Endothelial cell (in vitro differentiated cells): ENCODE results near the gene S100A14. TPM values are rescaled to one million over a fixed set of nuclear protein-coding genes. Genes with fewer than 3 reads are reported as not detected.
A peak's percentile ranks its signal among the peaks of the same experiment; 100 is the strongest.

ENCODE experiments used
- DNase-seq: peaks from one replicate; pipeline ENCODE4 v3.0.0; 2021; ENCODE audit warnings: low spot score
- H3K27ac Mint-ChIP-seq: one replicate; pipeline ENCODE4 v1.8.0; 2021; ENCODE audit warnings: mixed read lengths, inconsistent platforms; ENCODE audit not compliant: unreplicated experiment
- H3K27me3 Mint-ChIP-seq: one replicate; pipeline ENCODE4 v1.8.0; 2021; ENCODE audit warnings: mild to moderate bottlenecking, moderate library complexity, mixed read lengths, inconsistent platforms; ENCODE audit not compliant: unreplicated experiment
- H3K36me3 Mint-ChIP-seq: one replicate; pipeline ENCODE4 v1.8.0; 2021; ENCODE audit warnings: mild to moderate bottlenecking, low read depth, mixed read lengths, inconsistent platforms; ENCODE audit not compliant: unreplicated experiment
- H3K4me1 Mint-ChIP-seq: one replicate; pipeline ENCODE4 v1.8.0; 2021; ENCODE audit warnings: mild to moderate bottlenecking, mixed read lengths, inconsistent platforms; ENCODE audit not compliant: unreplicated experiment
- H3K4me3 Mint-ChIP-seq: one replicate; pipeline ENCODE4 v1.8.0; 2021; ENCODE audit warnings: mild to moderate bottlenecking, mixed read lengths, inconsistent platforms; ENCODE audit not compliant: unreplicated experiment
- H3K9me3 Mint-ChIP-seq: one replicate; pipeline ENCODE4 v1.8.0; 2021; ENCODE audit warnings: mixed read lengths, inconsistent platforms; ENCODE audit not compliant: unreplicated experiment
- total RNA-seq: library from RNA; stranded (reverse); fragmentation: NEBNext Ultra II Directional; extraction: Animal tissue kit (Norgen Biotek cat#: 25700); gene quantifications from one replicate; pipeline ENCODE4 v1.2.1, GENCODE V29; 2021; ENCODE audit not compliant: unreplicated experiment
- TF ChIP-seq, protein P1 (sequence below): fragments of 200-600 bp; sonication (generic); IDR thresholded peaks from one replicate; pipeline ENCODE4 v1.5.0; 2021; ENCODE audit warnings: antibody characterized with exemption; ENCODE audit not compliant: unreplicated experiment

Gene S100A14
- total RNA-seq, 1 donor from 2014 or later = not detected

DNA sequence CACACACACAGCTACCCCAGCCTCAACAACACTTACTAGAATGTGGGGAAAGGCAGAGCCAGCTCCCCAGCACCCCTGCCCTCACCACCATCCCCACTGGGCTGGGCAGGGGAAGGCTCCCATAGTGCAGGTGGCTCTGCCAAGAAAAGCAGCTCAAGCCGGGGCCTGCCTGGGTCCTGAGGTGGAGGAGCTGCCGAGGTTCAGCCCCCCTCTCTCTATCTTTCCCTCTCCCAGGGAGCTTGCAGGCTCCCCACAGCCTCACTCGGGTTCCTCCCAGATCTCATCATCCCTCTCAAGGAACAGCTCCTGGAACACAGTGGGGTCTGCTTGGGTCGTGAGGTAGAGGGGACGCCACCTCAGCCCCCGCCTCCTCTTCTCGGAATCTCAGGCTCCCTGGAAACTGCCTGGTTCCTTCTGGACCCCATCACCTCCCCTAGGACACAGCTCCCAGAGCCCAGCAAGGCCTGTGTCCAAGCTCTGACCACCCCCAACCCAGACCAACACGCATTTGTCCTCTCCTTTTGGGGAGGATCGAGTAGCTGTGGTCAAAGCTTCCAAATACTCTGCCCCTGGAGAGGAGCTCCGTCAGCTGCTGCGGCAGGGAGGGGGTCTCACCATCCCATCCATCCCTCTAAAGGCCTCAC lies 3.9 kb downstream of the S100A14 start:
- H3K4me3 Mint-ChIP-seq = peak overlapping the region; percentile 84

GRCh38 chr1:153611356-153611755 lies 4.8 kb downstream of the S100A14 start:
- TF ChIP-seq, protein P1, sequence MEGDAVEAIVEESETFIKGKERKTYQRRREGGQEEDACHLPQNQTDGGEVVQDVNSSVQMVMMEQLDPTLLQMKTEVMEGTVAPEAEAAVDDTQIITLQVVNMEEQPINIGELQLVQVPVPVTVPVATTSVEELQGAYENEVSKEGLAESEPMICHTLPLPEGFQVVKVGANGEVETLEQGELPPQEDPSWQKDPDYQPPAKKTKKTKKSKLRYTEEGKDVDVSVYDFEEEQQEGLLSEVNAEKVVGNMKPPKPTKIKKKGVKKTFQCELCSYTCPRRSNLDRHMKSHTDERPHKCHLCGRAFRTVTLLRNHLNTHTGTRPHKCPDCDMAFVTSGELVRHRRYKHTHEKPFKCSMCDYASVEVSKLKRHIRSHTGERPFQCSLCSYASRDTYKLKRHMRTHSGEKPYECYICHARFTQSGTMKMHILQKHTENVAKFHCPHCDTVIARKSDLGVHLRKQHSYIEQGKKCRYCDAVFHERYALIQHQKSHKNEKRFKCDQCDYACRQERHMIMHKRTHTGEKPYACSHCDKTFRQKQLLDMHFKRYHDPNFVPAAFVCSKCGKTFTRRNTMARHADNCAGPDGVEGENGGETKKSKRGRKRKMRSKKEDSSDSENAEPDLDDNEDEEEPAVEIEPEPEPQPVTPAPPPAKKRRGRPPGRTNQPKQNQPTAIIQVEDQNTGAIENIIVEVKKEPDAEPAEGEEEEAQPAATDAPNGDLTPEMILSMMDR = no peak
- Mint-ChIP-seq H3K36me3 (peaks cover 10% of the 10 kb centered on the region), H3K27ac (peak overlapping the region; percentile 58), H3K27me3 (peaks cover 21% of the 10 kb centered on the region), H3K4me1 (peaks cover 56% of the 10 kb centered on the region), H3K9me3 (no peaks in the 10 kb centered on the region), H3K4me3 (peak overlapping the region; percentile 84)
- no peak for DNase-seq

More for the DNA sequence above, 3.9 kb downstream of the S100A14 start:
- peak overlapping the region; percentile 58 for H3K27ac Mint-ChIP-seq
- H3K4me1 Mint-ChIP-seq = peaks cover 47% of the 10 kb centered on the region
- DNase-seq = no peak
- peaks cover 8% of the 10 kb centered on the region for H3K36me3 Mint-ChIP-seq
- H3K9me3 Mint-ChIP-seq = no peaks in the 10 kb centered on the region
- H3K27me3 Mint-ChIP-seq = peaks cover 21% of the 10 kb centered on the region
- TF ChIP-seq, protein P1 = no peak

GRCh38 chr1:153610811-153611301 lies 5.3 kb downstream of the S100A14 start:
- peak overlapping the region; percentile 84 for H3K4me3 Mint-ChIP-seq
- H3K27me3 Mint-ChIP-seq = peaks cover 16% of the 10 kb centered on the region
- TF ChIP-seq, protein P1 = no peak
- peak overlapping the region; percentile 58 for H3K27ac Mint-ChIP-seq
- H3K9me3 Mint-ChIP-seq = no peaks in the 10 kb centered on the region
- DNase-seq = no peak
- peaks cover 56% of the 10 kb centered on the region for H3K4me1 Mint-ChIP-seq
- peaks cover 11% of the 10 kb centered on the region for H3K36me3 Mint-ChIP-seq

DNA sequence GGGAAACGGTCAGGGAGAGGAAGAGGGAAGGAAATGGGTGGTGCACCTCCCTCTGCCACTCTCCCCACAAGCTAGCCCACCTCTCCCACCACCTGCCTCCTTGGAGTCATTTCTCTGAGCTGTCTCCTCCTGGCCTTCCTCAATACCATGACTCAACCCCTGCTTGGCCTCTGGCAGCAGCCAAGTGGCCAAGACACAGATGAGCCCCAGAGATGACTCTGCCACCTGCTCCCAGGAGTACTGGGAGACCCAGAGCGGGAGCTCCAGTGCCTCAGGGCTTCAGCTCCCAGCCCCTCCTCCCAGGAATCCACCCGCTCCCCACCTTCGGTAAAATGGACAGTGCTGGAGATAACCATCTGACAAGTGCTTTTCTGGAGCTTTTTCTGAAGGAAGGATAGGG lies 5.8 kb downstream of the S100A14 start:
- no peak for DNase-seq
- Mint-ChIP-seq H3K27ac (peak overlapping the region; percentile 100), H3K4me1 (peaks cover 56% of the 10 kb centered on the region), H3K9me3 (no peaks in the 10 kb centered on the region), H3K4me3 (no peak overlapping the region), H3K36me3 (peaks cover 11% of the 10 kb centered on the region), H3K27me3 (peaks cover 15% of the 10 kb centered on the region)
- TF ChIP-seq, protein P1 = no peak

GRCh38 chr1:153609585-153609907 lies 6.6 kb downstream of the S100A14 start:
- Mint-ChIP-seq H3K4me3 (peak overlapping the region; percentile 98), H3K9me3 (no peaks in the 10 kb centered on the region), H3K27me3 (peaks cover 15% of the 10 kb centered on the region), H3K27ac (peak overlapping the region; percentile 100), H3K36me3 (peaks cover 14% of the 10 kb centered on the region), H3K4me1 (peaks cover 56% of the 10 kb centered on the region)
- no peak for DNase-seq
- TF ChIP-seq, protein P1 = no peak
